GM18519 (cell line): ENCODE measurements around the gene NDE1.
"Not testable (repeated sequence)": the region's sequence is repeated elsewhere in the genome, so short reads cannot be mapped to it uniquely, and the experiment has no call there.

ENCODE experiments used
- ATAC-seq: cut with Tn5 transposase; IDR thresholded peaks from one replicate; pipeline ENCODE4 v1.9.1; 2021; ENCODE audit warnings: mild to moderate bottlenecking, moderate library complexity; ENCODE audit not compliant: unreplicated experiment, low FRiP score

NDE1 gene

GRCh38 chr16:15726715-15727114 lies 76.7 kb downstream of the NDE1 start:
- ATAC-seq, result no peak

- ATAC-seq, result not testable (repeated sequence)
These were observed 77.7 kb downstream of the NDE1 start for GRCh38 chr16:15727697-15728096.

GRCh38 chr16:15729152-15729551 lies 79.1 kb downstream of the NDE1 start:
- ATAC-seq, result no peak

- ATAC-seq, result no peak
These were observed 82.4 kb downstream of the NDE1 start for GRCh38 chr16:15732416-15732815.

GRCh38 chr16:15735610-15736009 lies 85.6 kb downstream of the NDE1 start:
- no peak for ATAC-seq

- ATAC-seq, result no peak
These were observed 86.5 kb downstream of the NDE1 start for GRCh38 chr16:15736529-15736928.

- ATAC-seq, result no peak
These were observed 87.1 kb downstream of the NDE1 start for GRCh38 chr16:15737140-15737644.

- ATAC-seq, result no peak
These were observed 89.4 kb downstream of the NDE1 start for GRCh38 chr16:15739464-15739863.

GRCh38 chr16:15739950-15740349 lies 89.9 kb downstream of the NDE1 start:
- no peak for ATAC-seq

GRCh38 chr16:15741207-15741871 lies 91.3 kb downstream of the NDE1 start:
- no peak for ATAC-seq

- ATAC-seq, result no peak
These were observed 92.7 kb downstream of the NDE1 start for GRCh38 chr16:15742716-15743115.

- ATAC-seq, result no peak
These were observed 93.6 kb downstream of the NDE1 start for GRCh38 chr16:15743657-15744056.

- no peak for ATAC-seq
These were observed 96.3 kb downstream of the NDE1 start for GRCh38 chr16:15746332-15746731.

GRCh38 chr16:15747937-15748336 lies 97.9 kb downstream of the NDE1 start:
- ATAC-seq, result no peak

- ATAC-seq, result no peak
These were observed 98.6 kb downstream of the NDE1 start for GRCh38 chr16:15748654-15749053.

- no peak for ATAC-seq
These were observed 99.3 kb downstream of the NDE1 start for GRCh38 chr16:15749371-15749770.

- ATAC-seq, result no peak
These were observed 99.9 kb downstream of the NDE1 start for GRCh38 chr16:15749985-15750384.

GRCh38 chr16:15751940-15752339 lies 101.9 kb downstream of the NDE1 start:
- no peak for ATAC-seq

- ATAC-seq, result no peak
These were observed 102.9 kb downstream of the NDE1 start for GRCh38 chr16:15752717-15753488.

- ATAC-seq, result no peak
These were observed 104.9 kb downstream of the NDE1 start for GRCh38 chr16:15754821-15755534.

GRCh38 chr16:15757077-15757386 lies 107.0 kb downstream of the NDE1 start:
- ATAC-seq, result no peak
